DMS53 treated with DMSO at 0.1 percent for 48 hours (cell line): ENCODE results near the gene AGAP1.

Source experiments
- DNase-seq: peaks from one replicate; lab custom pipeline; 2025; ENCODE audit not compliant: unreplicated experiment; lab: John Stamatoyannopoulos, UW

The AGAP1 gene

DNA sequence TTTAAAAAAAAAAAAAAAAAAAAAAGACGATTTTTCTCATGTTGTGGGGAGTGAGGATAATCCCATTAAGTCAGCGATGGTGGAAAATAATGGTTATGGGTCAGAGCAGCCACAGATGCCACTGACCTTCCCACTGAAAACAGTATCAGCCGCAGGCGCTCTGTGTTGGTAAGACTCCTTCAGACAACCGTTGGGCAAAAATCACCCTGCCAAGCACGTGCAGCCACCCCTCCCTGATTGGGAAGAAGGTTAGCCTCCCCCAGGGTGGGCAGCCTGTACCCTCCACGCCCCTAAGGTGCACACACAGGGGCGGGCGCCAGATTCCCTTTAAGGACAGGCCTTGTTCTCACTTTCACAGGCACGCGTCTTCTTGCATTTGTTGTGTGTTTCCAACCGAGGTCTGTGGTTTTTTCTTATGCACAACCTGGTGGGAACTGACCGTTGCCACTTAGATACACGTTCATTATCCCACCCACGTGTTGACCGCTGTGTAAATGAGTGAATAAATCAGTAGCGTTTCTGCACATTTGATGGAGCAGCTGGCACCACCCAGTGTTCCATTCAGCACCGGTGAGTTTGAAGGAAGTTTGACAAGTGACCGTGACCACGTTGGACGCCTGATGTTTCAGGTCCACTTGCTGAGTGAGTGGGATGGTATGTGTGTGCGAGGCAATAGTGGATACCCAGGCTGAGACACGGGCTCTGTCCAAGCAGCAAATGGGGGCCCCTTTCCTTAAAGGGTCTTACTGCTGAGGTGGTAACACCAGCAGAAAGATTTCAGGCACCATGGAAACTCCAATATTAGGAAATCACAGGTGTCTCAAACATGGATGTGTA, 476.6 kb downstream of the AGAP1 start:
- no peak for DNase-seq

DNA sequence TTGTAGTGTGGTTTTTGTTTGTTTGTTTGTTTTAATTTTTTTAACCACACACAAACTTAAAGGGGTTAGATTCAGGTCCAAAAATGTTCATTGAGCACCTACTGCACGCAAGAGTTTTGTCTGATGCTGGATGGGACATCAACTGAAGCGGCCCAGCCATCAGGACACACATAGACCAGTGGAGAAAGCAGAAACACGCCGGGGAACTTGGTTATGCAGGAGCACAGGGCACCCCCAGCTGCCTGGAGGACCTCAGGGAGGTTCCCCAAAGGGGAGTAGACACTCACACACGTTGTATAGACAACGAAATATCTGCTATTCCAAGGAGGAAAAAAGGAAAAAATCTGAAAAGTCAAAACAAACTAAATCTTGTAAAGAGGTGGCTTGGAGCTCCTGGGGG, 482.7 kb downstream of the AGAP1 start:
- no peak for DNase-seq

DNA sequence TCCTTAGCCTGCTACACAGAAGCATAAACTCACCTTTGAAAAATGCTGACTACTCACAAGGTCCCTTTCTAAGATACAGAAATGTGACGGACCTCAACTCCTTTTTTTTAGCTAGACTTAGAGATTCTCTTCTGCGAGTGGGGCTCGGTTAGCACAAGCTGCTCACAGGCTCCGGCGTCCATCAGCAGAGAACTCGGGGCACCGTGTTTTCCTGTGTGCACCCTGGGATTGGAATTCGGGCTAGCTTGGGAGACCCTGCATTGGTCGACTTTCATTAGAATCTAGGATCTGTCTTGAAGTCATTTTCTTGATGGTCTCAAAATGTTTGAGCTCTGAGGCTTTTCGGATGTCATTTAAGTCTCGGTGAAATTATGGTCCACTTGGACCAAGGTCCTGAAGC, 483.1 kb downstream of the AGAP1 start:
- no peak for DNase-seq

- DNase-seq: no peak
Measured at GRCh38 chr2:235977445-235977844, 483.6 kb downstream of the AGAP1 start.

DNA sequence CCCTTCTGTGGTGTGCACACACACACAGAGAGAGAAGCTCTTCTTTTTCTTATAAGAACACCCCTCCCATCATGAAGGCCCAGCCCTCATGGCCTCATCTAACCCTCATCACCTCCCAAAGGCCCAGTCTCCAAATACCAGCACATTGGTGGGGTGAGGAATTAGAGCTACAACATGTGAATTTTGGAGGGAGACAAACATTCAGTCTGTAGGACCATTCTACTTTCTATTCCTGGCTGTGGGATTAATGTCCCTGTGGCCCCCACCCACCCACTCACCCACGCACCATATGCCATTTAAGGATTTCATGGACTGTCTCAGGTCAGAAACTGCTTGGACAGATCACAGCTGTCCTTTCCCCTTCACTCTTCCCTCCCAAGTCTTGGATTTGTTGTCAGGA, 484.2 kb downstream of the AGAP1 start:
- DNase-seq: no peak

DNA sequence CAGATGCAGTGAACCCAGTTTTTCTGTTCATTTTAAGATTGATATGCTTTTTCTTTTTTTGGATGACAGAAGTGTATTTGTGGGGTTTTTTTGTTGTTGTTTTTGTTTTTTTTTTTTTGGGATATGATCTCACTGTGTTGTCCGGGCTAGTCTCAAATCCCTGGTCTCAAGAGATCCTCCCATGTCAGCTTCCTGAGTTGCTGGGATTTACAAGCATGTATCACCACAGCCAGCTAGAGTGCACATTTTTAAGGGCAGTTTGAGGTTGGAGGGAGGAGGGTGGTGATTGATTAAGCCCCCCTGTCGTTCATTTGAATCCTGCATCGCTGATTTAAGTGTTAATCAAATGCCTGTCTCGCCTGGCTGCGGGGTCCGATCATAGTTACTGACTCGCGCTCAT, 485.2 kb downstream of the AGAP1 start:
- no peak for DNase-seq

- DNase-seq: no peak
Measured at GRCh38 chr2:235979753-235980435, 486.1 kb downstream of the AGAP1 start.

DNA sequence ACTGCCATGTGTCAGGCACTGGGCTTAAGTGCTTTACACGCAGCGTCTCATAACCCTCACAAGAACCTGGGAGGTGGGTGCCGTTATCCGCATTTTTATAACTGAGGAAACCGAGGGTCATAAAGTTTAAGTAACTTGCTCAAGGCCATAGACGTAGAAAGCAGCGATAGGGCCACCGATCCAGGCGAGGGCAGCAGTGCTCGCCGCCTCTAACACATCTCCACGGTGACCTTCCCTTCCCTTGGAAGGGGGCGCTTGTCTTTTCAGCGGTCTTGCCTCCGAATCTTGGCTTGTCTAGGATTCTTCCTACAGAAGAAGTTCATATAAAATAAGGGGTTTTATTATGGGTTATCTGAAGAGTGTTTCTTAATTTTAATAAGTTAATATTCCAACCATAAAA, 487.8 kb downstream of the AGAP1 start:
- DNase-seq: no peak

- DNase-seq: no peak
Measured at GRCh38 chr2:235983016-235983415, 489.2 kb downstream of the AGAP1 start.

DNA sequence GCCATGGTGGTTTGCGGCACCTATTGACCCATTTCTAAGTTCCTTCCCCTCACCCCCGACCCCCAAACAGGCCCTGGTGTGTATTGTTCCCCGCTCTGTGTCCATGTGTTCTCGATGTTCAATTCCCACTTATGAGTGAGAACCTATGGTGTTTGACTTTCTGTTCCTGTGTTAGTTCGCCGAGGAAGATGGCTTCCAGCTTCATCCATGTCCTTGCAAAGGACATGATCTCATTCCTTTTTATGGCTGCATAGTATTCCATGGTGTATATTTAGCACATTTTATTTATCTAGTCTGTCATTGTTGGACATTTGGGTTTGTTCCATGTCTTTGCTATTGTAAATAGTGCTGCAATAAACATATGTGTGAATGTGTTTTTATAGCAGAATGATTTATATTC, 490.7 kb downstream of the AGAP1 start:
- DNase-seq: no peak

DNA sequence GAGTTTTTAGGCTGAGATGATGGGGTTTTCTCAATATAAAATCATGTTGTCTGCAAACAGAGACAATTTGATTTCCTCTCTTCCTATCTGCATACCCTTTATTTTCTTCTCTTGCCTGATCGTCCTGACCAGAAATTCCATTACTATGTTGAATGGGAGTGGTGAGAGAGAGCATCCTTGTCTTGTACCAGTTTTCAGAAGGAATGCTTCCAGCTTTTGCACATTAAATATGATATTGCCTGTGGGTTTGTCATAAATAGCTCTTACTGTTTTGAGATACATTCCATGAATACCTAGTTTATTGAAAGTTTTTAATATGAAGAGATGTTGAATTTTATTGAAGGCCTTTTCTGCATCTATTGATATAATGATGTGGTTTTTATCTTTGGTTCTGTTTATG, 492.5 kb downstream of the AGAP1 start:
- no peak for DNase-seq

DNA sequence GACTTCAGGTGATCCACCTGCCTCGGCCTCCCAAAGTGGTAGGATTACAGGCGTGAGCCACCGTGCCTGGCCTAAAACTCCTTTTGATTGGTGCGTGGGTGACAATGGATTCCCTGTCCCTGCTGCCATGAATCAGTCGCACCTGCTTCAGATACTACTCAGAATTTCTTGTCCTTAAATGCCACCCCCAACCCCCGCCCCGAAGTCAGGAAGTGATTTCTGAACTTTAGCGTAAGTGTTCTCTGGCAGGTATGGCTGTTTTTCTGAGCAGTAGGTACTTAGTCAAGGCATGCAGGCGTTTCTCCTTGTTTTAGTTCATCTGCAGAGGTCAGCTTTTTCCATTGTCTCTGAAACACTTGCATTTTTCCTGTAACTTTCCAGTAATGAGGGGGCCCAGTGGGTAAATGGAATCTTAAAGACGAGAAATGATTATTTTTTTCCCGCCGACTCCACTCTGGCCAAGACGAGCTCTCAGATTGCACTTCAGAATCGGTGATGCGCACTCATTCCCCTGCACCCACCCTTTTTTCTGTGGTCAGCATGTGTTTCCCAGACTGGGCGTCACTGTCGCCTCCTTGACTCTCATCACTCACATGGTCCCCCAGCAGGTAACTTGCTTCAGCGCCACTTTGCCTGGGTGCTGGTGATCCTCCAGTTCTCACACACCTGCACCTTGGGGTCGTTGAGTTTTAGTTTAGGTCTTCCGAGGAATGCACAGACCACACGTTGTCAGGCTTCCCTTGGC, 494.6 kb downstream of the AGAP1 start:
- DNase-seq: no peak

DNA sequence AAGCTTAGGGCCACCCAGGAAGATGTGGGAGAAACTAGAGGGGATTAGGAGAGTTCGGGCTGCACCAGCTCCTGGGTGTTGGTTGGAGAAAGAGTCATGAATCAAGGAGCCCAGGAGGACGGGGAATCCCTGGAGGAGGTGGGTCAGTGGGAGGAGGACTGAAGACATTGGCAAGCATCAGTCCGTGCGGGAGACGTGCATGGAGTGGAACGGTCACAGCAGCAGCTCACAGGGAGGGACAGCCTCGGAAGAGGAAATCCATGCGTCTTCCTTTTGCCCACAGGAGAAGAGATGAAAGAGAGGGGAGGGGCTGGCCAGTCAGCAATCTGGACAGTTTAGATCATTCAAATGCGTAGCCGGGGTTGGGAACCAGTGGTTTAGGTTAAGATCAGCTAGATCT, 495.7 kb downstream of the AGAP1 start:
- DNase-seq: no peak

GRCh38 chr2:235990344-235990743, 496.5 kb downstream of the AGAP1 start:
- DNase-seq: no peak

DNA sequence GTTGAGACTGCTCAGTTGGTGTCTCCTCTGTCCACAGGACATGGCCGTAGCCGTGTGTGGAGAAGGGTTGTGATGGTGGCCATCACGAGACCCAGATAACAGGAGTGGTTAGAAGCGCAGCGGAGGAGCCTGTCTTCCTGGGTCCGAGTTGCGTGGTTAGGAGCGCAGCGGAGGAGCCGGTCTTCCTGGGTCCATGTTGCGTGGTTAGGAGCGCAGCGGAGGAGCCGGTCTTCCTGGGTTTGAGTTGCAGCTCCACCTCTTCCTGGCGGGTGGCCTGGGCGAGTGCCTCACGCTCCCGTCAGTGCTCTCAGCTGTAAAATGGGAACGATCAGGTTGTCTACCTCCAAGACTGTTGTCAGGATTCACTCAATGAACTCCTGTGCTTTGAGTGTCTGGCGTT, 498.2 kb downstream of the AGAP1 start:
- no peak for DNase-seq

- no peak for DNase-seq
Measured at GRCh38 chr2:235996419-235996818, 502.6 kb downstream of the AGAP1 start.

DNA sequence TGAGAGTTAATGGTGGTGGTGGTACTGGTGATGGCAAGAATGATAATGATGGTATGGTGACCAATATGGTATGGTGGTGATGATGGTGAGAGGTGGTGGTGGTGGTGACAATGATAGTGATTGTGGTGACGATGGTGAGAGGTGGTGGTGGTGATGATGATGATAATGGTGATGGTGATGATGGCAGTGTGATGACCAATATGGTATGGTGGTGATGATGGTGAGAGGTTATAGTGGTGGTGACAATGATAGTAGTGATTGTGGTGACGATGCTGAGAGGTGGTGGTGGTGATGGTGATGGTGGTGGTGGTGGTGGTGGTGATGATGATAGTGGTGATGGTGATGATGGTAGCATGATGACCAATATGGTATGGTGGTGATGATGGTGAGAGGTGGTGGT, 505.2 kb downstream of the AGAP1 start:
- DNase-seq: no peak

GRCh38 chr2:236001166-236001828, 507.5 kb downstream of the AGAP1 start:
- DNase-seq: no peak

DNA sequence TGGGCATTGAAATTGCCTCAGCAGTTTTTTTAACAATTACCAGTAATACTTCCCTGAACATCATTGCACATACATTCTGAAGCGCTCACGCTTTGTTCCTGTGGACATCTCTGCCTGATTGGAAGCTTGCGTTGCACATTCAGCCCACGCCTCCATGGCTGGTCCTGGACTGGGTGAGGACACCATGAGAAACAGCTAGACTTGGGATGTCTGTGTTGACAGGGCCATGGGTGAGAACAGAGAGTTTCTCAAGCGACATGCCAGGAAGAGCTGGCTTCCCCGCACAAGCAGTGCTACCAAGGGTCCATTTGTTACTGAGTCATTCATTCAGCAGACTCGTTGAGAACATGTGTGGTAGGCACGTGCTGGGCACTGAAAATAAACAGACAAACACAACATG, 508.0 kb downstream of the AGAP1 start:
- DNase-seq: no peak

DNA sequence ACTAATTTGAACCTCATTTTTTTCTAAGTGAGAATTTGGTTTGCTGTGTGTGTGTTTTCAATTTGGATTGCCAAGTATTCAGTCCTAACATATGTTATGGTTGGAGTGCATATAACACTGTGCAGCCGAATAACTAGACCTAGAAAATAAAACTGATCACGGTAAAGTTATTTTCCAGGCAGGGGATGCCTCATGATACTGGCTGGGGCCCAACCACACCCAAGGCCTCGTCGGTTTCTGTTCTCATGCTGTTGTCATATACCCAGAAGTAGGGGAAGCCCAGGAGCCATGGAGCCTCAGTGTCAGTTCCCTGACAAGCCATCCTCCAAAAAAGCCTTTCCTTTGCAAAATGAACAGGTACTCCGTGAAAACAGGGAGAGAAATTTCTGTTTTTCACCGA, 514.2 kb downstream of the AGAP1 start:
- no peak for DNase-seq

GRCh38 chr2:236008857-236009256, 515.0 kb downstream of the AGAP1 start:
- DNase-seq: no peak
